Retina (tissue), 1 donor: ENCODE measurements around the gene PPP2R5B.

Experiments used
- DNase-seq: peaks from one replicate; pipeline ENCODE4 v3.0.0-alpha.2; 2016

PPP2R5B gene

DNA sequence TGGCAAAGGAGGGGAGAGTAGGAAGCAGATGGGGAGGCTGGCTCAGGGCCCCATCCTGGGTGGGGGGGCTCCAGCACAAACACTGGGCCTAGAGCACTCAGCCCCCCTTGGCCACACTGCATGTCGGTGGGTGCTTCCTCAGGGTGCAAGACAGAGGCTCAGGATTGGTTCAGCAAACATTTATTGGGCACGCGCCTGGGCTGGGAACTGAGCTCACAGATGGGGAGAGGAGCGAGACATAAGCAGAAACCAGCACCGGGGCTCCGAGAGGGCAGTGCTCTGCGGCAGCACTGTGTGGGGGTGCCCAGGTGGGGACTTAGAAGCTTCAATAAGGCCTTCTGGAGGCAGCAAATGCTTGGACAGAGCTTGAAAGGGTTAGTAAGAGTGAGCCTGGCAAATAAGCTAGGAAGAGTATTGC is 34.0 kb upstream of the PPP2R5B start:
- DNase-seq, result no peak

DNA sequence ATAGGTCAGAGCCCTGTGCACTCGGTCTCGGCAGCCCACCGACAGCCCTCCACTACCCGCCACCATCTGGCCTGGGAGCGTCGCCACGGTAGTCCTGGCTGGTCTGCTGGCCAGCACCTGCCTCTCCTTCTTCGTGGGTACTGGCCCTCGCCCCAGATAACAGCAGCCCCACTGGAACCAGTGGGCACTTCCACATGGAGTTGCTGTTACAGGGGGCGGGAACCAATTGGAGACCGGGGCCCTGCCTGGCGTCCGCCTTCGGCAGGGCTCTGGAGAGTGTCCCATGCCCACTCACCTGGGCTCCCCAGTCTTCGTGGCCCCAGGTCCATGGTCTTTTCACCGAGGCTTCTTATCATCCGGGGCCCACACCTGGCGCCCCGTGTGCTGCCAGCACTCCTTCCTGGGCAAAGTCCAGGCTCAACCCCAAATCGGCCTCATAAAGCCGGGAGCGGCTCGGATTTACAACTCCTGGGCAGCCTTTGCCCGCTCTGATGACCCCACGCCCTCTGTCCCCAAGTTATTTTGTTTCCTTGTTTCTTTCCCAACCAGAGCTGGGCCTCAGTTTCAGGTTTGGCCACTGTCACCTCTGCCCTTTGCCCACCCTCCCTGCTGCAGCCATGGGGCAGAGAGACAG is 33.2 kb upstream of the PPP2R5B start:
- no peak for DNase-seq

DNA sequence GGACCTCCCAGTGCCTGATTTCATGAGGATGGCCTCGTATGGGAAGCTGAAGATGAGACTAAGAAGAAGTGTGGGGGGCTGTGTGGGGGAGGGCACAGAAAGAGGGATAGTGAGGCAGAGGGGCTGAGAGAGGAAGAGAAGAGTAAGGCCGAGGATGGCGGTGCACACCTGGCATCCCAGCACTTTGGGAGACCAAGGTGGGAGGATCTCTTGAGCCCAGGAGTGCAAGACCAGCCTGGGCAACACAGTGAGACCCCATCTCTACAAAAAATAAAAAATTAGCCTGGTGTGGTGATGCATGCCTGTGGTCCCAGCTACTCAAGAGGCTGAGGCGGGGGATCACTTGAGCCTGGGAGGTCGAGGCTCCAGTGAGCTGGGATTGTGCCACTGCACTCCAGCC is 32.6 kb upstream of the PPP2R5B start:
- DNase-seq, result no peak

DNA sequence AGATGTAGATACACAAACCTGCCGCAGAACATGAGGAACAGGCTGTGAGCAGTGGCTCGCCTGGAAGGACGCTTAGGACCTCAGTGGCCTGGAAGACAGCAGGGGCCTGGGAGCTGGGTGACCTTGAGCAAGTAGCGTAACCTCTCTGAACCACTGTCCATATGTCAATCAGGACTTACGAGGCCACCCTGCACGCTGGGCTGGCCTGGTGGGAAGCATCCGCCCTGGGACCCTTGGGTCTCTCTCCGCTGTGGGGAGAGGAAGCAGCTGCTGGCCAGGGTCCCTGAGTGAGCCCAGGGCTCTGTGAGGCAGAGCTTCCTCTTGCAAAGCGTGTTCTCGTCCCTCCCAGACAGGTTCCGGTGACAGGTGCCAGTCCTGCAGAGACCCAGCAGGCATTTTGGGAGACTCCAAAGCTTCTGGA is 32.1 kb upstream of the PPP2R5B start:
- DNase-seq, result no peak

DNA sequence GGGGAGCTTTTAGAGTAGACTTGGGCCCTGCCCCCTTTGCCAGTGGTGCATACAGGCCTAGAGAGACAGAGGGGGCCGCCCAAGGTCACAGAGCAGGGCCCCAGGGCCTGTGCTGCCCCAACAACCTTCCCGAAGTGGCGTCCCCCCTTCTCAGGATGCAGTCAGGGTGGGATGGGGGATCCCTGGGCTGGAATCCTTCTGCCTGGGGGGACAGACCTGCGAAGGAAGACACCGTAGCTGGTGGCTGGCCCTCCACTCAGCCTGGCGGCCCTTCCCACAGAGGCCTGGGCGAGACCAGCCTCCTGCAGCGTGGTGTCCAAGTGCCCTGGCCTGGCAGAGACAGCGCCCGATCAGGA is 31.7 kb upstream of the PPP2R5B start:
- no peak for DNase-seq

DNA sequence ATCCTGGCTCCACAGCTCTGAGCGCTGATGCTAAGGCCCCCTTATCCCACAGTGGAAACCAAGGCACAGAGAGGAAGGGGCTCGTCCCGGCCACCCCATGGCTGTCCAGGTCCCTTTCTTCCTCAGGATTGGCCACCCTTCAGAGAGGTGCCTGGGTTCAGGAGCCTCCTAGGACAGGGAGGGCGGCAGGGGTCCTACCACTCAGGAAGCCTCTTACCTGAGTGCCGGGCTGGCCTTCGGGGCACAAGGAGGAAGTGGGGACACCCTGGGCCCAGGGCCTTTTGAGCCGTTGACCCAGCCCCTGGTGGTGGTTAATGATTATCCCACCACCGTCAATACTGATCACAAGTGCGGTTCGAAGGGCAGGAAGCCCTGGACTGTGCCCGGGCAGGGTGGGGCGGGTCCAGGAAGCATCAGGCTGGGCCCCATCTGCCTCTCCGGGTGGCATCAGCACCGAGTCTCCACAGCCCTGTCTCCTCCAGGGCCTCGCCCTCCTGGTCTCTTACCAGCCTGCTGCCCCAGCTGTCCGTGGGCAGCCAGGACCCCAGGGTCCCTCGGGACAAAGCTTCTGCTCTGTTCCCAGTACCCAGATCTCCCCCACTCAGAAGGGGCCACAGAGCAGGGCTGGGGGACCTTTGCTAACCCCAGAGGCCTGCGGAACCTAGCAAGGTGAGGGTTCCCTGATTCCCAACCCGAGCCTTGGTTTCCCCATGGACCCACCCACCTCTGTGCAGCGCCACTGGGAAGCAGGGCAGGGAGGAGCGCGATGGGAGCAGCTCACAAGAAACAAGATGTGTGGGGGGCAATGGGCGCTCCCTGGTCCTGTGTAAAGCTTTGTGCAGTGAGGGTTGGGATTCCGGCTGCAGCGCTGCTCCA is 31.1 kb upstream of the PPP2R5B start:
- DNase-seq, result no peak

DNA sequence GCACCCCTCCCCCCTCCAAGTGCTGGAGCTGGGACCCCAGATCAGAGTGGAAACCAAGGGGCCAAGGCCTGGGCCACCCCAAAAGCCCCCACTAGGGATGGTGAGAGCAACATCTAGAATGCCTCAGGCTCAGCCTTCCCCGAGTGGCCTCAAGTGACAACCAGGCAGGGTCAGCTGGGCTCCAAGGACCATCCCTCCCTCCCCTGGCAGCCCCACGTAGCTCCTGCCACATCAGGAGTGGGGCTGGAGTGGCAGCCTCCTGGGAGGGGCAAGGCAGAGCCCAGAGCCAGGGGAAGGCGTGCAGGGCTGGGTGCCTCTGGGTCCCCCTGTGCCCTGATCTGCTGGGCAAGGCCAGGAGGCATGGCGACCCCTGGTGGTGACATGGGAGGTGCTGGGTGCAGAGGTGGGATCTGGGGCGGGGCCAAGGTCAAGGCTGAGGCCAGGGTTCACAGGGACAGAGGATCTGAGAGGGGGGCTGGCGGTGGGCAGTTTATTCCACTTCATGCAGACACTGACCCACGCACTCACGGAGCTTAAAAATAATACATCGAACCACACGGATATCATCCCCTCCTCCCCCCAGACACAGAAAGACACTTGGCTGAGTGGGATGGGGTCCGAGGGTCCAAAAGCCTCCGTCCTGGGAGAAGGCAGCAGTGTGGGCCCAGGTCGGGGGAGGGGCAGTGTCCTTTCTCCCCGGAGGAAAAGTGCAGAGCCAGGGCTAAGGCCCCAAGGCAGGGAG is 30.2 kb upstream of the PPP2R5B start:
- DNase-seq, result peak; percentile 78

DNA sequence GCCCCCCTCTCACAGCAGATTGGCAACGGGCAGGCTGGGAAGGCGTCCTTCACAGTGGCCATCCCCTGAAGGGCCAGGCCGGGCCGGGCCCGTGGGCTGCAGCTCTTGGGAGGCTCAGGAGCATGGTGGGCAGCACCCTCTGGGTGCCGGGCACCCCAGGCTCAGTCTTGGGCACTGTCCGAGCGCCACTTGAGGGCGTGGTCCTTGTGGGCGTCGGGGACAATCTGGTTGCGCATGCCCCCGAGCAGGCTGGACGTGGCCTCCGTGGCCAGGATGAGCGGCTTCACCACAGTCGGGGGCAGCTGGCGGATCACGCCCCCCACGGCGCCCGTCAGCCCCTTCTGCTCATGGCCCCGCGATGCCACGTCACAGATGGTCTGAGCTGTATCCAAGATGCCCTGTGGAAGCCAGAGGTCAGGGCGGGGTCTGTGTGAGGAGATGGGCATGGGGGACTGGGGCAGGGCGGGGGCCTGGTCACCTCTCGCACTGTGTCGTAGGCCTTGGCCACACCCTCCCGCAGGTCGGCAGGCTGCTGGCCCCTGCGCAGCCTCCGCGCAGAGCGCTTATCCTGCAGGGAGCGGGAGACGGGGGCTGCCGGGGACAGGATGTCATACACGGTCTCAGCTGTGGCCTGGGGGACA is 29.6 kb upstream of the PPP2R5B start:
- no peak for DNase-seq

DNA sequence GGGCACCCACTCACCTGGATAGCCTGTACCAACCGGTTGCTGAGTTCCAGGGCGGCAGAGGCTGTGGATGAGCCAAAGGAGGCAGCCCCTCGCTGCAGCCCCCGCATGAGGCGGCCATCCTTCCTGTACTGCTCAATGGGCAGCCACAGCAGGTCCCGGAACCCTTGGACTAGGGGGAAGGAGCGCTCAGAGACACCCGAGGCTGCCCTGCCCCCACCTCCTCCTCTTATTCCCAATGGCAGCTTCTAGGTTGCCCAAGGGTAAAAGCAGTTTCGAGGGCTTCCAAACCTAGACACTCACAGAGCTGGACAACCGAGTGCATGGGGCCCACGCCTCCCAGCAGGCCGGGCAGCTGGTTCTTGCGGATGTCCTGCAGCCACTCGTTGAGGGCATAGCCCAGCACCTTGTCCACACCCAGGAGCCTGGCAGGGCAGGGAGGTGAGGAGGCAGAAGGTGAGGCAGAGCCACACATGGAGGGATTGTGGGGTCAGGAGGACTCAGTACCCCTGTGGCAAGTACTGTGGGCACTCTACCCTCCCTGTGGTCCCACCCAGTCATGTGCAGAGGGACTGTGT is 28.0 kb upstream of the PPP2R5B start:
- no peak for DNase-seq

DNA sequence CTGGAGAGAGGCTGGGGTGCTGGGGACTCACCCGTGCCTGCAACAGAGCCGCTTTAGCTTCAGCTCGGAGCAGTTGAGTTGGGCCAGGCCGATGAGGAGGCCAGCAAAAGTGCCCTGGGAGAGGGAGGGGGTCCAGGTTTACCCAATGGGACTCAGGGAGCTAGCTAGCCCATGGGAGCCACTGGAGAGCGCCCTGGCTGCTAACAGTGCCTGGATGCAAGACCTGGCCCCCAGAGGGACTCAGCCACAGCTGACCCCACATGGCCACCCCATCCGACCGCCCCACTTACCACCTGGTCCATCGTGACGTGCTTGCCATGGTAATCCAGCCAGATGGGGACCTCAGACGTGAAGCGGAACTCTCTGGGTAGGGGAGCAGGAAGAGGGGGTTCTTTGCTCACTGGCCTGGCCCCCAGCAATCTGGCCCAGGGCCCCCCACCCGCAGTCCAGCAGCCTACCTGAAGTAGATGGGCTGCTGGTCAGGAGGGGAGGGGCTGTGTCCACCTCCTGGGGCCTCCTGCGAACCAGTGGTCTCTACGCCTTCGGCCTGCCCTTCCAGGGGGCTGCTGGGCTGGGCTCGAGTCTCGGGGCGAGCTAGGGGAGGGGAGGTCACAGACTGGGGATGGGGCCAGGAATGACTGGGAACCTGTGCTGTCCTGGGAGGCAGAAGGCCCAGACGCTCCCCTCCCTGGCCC is 27.0 kb upstream of the PPP2R5B start:
- DNase-seq, result no peak

DNA sequence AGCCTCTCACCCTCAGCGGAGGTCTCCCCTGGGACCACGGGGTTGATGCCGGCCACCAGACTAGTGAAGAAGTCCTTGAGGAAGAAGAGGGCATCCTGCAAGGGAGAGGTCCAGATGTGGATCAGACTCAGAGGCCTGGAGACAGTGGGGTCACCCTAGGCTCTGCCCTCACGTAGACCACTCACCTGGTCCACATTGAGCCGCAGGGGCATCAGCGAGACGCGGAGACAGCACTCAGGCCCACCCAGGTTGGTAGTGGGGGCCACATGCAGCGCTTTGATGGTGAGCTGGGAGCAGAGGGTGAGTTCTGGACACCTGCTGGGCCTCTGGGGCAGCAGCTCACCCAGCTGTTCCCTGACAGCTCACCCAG is 26.4 kb upstream of the PPP2R5B start:
- no peak for DNase-seq

DNA sequence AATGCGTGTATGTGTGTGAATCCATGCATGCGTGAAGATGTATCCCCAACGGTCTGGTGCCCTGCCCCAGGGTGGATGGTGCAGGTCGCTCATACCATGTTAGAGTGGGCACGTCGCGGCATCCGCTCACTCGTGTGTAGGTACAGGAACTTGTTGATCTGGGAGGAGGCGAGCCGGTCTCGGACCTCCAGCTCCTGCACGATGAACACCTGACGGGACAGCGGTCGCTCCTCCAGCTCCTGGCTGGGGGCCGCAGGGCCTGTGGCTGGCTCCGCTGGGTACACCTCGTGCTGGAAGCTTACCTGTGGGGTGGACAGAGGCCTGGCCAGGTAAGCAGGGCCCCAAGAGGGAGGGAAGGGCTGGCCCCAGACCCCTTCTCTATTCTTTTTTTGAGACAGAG is 25.9 kb upstream of the PPP2R5B start:
- no peak for DNase-seq

DNA sequence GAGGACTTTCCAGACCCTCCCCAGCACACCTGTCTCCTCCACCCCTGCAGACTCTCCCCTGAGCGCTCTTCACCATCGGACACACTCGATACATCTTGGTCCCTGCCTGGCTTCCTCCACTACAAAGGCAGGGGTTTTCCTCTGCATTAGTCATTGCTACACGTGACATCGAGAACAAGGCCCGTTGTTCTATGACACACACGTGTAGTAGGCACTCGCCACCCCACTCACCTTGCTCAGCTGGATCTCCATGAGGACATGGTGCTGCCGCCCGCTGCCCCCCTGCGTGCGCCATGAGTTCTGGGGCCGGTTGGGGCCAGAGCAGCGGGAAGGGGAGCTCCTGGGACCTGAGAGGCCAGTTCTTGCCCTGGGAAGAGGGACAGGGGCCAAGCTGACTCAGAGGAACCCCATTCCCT is 24.2 kb upstream of the PPP2R5B start:
- DNase-seq, result no peak

DNA sequence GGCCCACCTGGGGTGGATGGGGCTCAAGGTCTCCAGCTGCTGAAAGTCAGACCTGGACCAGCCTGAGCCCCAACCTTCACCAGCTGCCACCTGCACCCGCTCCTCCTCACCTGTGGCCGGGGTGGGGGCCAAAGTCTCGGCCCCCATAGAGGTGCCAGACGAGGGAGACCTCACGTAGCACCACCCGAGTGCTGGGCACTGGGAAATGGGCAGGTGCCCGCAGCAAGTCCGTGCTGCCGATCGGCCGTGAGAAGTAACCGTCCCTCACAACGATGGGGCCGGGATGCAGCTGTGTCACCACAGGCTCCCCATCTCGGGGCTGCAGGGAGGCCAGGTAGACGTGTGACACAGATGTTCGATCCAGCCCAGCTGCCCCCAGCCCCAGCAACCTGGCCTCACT is 23.7 kb upstream of the PPP2R5B start:
- DNase-seq, result no peak

DNA sequence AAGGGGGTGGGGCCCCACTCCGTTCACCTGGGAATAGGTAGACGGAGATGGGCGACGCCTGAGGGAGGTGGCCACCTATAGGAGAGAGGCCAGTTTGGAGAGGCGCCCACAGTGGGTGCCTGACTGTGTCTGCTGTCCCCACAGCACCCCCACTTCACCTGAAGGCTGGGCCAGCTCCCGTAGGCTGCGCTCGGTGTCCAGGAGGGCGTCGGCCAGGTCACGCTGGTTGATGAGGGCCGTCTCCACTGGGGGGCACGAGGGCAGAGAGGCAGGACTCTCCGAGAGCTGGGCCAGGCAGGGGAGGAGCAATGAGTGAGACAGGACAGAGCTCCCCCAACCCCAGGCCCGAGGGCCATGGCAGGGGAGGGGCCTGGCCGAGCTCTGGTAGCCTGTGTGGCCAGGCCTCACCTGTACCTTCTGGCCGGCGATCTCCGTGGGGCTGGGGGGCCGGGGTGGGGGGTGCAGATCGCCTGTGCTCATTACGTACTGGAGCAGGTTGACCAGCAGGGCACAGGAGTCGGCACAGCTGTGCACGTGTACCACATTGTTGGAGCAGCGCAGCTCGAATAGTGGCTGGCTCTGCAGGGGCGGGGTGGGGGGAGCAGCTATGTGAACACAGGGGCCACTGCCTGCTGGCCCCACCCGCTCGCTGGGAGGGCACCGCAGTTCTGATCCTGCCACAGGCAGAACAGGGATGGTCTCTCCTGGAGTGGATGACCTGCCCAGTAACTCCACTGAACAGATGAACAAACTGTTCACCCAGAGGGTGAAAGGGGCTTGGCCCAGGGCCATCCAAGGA is 22.2 kb upstream of the PPP2R5B start:
- no peak for DNase-seq

DNA sequence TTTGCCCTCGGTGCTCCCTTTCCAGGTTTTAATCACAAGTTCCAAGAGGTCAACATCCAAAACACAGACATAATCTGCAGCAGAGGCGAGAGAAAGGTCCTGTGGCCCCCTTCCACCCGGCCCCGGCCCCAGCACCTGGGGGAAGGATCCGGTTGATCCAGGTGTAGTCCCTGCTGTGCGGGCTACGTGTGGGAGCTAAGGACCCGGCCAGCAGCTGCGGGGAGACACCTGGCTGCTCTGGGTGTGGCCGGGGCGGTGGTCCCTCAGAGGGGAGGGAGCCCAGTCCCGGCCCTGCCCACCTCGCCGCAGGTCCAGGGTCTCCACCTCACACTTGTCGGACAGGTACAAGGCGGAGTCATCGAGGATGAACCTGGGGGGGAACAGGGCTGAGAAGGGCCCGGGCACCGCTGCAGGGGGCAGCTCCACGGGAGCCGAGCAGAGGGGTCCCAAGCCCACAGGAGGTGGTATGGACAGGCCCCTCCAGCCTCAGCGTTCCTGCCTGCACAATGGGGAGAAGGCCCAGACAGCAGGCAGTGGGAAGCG is 21.1 kb upstream of the PPP2R5B start:
- DNase-seq, result no peak

DNA sequence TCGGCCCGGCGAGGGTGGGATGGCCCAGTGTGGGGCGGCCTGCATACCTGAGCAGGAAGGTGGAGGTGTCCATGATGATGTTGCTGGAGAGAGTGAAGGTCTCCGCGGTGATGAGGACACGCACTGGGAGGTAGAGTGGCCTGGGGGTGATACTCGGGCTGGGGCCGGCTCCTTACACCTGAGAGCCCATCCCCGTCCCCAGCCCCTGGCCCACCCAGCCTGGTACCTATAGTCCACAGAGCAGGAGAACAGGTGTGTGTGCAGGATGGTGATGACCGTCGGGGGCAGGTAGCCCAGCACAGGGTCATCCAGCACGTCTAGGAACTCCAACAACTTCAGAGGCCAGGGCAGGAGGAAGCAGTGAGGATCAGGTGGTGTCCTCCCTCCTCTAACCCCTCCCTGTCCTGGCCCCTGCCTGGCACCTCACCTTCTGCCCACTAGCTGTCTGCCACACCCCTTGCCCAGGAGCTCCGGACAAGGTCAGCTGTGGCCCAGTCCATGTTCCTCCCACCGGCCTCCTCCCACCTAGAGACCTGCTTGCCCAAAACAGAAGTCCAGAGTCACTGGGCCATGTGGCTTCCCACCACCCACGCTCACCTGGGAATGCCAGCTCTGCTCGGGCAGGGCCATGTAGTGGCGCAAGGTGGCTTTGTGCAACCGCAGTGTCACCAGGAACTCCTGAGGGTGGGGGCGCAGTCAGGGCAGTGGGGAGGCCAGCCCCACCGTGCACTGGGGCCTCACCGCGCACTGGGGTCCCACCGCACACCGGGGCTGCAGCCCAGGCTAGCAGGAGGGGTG is 18.8 kb upstream of the PPP2R5B start:
- no peak for DNase-seq

DNA sequence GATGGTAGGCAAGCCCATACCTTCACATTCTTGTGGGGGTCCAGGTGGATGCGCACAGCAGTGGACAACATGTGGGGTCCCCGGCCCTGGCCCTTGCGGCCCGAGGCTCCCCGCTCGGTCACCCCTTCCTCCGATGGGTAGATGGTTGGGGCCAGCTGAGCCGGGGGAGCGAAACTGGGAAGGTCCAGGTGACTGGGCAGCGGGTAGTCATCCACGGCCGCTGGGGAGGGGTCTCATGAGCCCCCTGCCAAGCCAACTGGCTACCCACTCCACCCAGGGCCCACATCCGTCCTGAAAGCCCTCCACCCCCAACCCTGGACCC is 18.2 kb upstream of the PPP2R5B start:
- no peak for DNase-seq

DNA sequence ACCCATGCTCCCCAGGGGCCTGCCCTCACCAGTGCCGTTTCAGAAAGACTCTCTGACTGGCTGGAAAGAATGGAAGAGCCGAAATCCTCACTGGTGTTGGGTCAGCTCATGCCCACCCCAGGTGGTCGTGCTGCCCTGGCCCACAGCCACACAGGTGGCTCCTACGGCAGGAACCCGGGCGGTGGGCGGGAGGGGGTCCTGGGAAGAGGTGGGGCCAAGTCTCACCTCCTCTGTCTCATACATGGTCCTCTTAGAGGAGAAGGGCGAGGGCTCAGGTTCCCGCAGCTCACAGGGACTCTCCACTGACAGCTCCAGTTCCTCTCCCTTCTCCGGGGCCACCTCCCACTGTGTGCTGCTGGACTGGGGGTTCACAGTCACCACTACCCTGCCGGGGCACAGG is 15.7 kb upstream of the PPP2R5B start:
- DNase-seq, result no peak

DNA sequence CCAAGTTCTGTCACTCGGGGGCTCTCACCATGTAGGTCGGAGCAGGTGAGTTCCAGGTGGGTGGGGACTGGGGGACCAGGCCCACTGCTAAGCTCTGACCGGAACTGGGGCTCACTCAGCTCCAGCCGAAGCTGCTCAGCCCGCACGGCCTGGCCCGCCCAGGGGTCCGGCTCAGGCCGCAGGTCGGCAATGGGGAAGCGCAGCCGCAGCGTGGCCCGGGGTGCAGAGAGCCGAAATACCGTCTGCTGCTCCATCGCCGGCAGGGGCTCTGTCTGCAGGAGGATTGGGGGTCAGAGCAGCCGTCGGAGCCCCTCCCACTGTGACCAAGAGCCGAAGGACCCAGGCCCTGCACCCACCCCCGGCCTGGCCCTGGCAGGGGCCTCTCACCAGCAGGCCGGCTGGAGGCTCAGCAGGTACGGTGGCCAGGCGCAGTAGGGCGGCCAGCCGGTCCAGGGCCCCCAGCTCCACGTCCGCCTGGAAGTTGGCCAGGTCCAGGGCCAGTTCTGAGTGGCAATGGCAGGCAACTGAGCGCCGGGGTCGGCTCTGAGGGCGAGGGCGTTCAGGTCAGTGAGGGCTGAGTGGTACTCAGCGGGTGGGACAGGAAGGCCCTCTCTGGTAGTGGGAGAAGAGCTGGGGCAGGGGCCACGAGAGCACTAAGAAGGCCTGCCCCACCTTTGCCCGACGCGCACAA is 14.7 kb upstream of the PPP2R5B start:
- DNase-seq, result no peak
